Measurements from ENCODE around the gene R3HDM2. TPM values are rescaled to one million over a fixed set of nuclear protein-coding genes. Genes with fewer than 3 reads are reported as not detected.
"Not testable (repeated sequence)": the region's sequence is repeated elsewhere in the genome, so short reads cannot be mapped to it uniquely, and the experiment has no call there.

R3HDM2 gene
- total RNA-seq, 1 donor from 2014 or later, result 19.2 TPM

- no peak overlapping the region for H3K9ac ChIP-seq (ENCODE audit: low read length)
- TF ChIP-seq CTCF (IDR thresholded peaks at IDR 0.05; ENCODE audit: insufficient read depth, low read depth, low read length) (no peak), EZH2 (IDR thresholded peaks at IDR 0.05; ENCODE audit: insufficient read depth, low read length) (no peak)
- no peaks in the 10 kb centered on the region for H3K27me3 ChIP-seq (ENCODE audit: insufficient read depth, low read length)
- no peaks in the 10 kb centered on the region for H4K20me1 ChIP-seq (ENCODE audit: insufficient read depth, low read length)
- no peak overlapping the region for H3K4me3 ChIP-seq (ENCODE audit: insufficient read depth, low read depth, low read length)
- H3K4me1 Mint-ChIP-seq (ENCODE audit: low read depth, unreplicated experiment), result peaks cover 15% of the 10 kb centered on the region
- no peak overlapping the region for H3K27ac Mint-ChIP-seq (ENCODE audit: unreplicated experiment)
- H3K9me3 Mint-ChIP-seq (ENCODE audit: unreplicated experiment), result peaks cover 10% of the 10 kb centered on the region
- H3K36me3 Mint-ChIP-seq (ENCODE audit: low read depth, unreplicated experiment), result no peaks in the 10 kb centered on the region
- H3K27me3 Mint-ChIP-seq (ENCODE audit: low read depth, unreplicated experiment), result peaks cover 4% of the 10 kb centered on the region
- H3K9me3 ChIP-seq (ENCODE audit: insufficient read depth, low read depth, low read length), result no peaks in the 10 kb centered on the region
- no peak overlapping the region for H2AFZ ChIP-seq (ENCODE audit: low read depth, low read length)
- no peak for FAIRE-seq
- no peaks in the 10 kb centered on the region for H3K36me3 ChIP-seq (ENCODE audit: insufficient read depth, low read length)
- no peaks in the 10 kb centered on the region for H3K79me2 ChIP-seq (ENCODE audit: insufficient read depth, low read length)
- DNase-seq (ENCODE audit: low read depth), result no peak
- no peak overlapping the region for H3K4me3 Mint-ChIP-seq (ENCODE audit: unreplicated experiment)
- no peak overlapping the region for H3K4me2 ChIP-seq (ENCODE audit: low read length)
- H3K4me1 ChIP-seq (ENCODE audit: insufficient read depth, low read length), result peaks cover 18% of the 10 kb centered on the region
- no peak overlapping the region for H3K27ac ChIP-seq (ENCODE audit: low read depth, low read length)
Observed at GRCh38 chr12:57448669-57449068, 17.8 kb upstream of the R3HDM2 start.

DNA sequence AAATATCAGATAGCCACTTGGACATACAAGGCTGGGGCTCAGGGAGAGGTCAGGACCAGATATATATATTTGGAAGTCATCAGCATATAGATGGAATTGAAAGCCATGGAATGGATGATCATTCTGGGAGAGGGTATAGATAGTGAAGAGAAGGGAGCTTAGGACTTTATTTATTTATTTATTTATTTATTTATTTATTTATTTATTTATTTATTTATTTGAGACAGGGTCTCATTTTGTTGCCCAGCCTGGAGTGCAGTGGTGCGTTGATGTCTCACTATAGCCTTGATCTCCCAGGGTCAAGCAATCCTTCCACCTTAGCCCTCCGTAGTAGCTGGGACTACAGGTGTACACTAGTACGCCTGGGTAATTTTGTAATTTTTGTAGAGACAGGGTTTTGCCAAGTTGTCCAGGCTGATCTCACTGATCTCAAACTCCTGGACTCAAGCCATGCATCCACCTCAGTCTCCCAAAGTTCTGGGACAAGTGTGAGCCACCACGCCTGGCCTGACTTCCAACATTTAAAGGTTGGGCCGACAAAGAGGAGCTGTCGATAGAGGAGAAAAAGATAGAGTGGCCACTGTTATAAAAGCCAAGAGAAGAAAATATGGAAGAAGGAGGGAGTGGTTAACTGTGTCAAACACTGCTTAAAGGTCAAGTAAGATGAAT lies 15.6 kb upstream of the R3HDM2 start:
- no peaks in the 10 kb centered on the region for H3K36me3 Mint-ChIP-seq (ENCODE audit: low read depth, unreplicated experiment)
- DNase-seq (ENCODE audit: low read depth), result no peak
- TF ChIP-seq CTCF (IDR thresholded peaks at IDR 0.05; ENCODE audit: insufficient read depth, low read depth, low read length), result no peak
- no peak for TF ChIP-seq EZH2 (IDR thresholded peaks at IDR 0.05; ENCODE audit: insufficient read depth, low read length)
- H3K27me3 Mint-ChIP-seq (ENCODE audit: low read depth, unreplicated experiment), result peaks cover 4% of the 10 kb centered on the region
- Histone ChIP-seq H3K4me2 (ENCODE audit: low read length) (no peak overlapping the region), H3K9ac (ENCODE audit: low read length) (no peak overlapping the region), H2AFZ (ENCODE audit: low read depth, low read length) (no peak overlapping the region), H4K20me1 (ENCODE audit: insufficient read depth, low read length) (no peaks in the 10 kb centered on the region), H3K79me2 (ENCODE audit: insufficient read depth, low read length) (no peaks in the 10 kb centered on the region), H3K36me3 (ENCODE audit: insufficient read depth, low read length) (no peaks in the 10 kb centered on the region), H3K4me1 (ENCODE audit: insufficient read depth, low read length) (peaks cover 5% of the 10 kb centered on the region), H3K27me3 (ENCODE audit: insufficient read depth, low read length) (no peaks in the 10 kb centered on the region), H3K9me3 (ENCODE audit: insufficient read depth, low read depth, low read length) (no peaks in the 10 kb centered on the region), H3K4me3 (ENCODE audit: insufficient read depth, low read depth, low read length) (no peak overlapping the region), H3K27ac (ENCODE audit: low read depth, low read length) (no peak overlapping the region)
- H3K9me3 Mint-ChIP-seq (ENCODE audit: unreplicated experiment), result peaks cover 10% of the 10 kb centered on the region
- H3K4me3 Mint-ChIP-seq (ENCODE audit: unreplicated experiment), result no peak overlapping the region
- FAIRE-seq, result no peak
- no peak overlapping the region for H3K27ac Mint-ChIP-seq (ENCODE audit: unreplicated experiment)
- H3K4me1 Mint-ChIP-seq (ENCODE audit: low read depth, unreplicated experiment), result peaks cover 5% of the 10 kb centered on the region

DNA sequence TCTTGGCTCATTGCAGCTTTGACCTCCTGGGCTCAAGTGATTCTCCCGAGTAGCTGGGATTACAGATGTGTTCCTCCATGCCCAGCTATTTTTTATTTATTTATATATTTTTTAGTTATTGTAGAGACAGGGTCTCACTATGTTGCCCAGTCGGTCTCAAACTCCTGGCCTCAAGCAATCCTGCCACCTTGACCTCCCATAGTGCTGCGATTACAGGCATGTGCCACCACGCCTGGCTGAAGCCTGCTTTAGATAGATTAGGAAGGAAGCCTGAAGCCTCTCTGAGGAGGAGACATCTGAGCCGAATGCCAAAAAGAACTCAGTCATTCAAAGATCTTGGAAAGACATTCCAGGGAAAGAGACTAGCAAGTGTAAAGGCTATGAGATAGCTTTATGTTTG lies 13.9 kb upstream of the R3HDM2 start:
- H3K27me3 Mint-ChIP-seq (ENCODE audit: low read depth, unreplicated experiment), result peaks cover 2% of the 10 kb centered on the region
- no peaks in the 10 kb centered on the region for H3K36me3 ChIP-seq (ENCODE audit: insufficient read depth, low read length)
- no peak for FAIRE-seq

GRCh38 chr12:57444337-57444736 lies 13.5 kb upstream of the R3HDM2 start:
- H3K27ac Mint-ChIP-seq (ENCODE audit: unreplicated experiment); H3K4me2 ChIP-seq (ENCODE audit: low read length); H3K36me3 Mint-ChIP-seq (ENCODE audit: low read depth, unreplicated experiment); H3K4me1 ChIP-seq (ENCODE audit: insufficient read depth, low read length); H3K4me3 Mint-ChIP-seq (ENCODE audit: unreplicated experiment); H3K4me1 Mint-ChIP-seq (ENCODE audit: low read depth, unreplicated experiment); H3K9me3 ChIP-seq (ENCODE audit: insufficient read depth, low read depth, low read length); H4K20me1 ChIP-seq (ENCODE audit: insufficient read depth, low read length); H3K27me3 Mint-ChIP-seq (ENCODE audit: low read depth, unreplicated experiment); H3K79me2 ChIP-seq (ENCODE audit: insufficient read depth, low read length); H3K27ac ChIP-seq (ENCODE audit: low read depth, low read length); H3K9me3 Mint-ChIP-seq (ENCODE audit: unreplicated experiment); H3K27me3 ChIP-seq (ENCODE audit: insufficient read depth, low read length); H3K4me3 ChIP-seq (ENCODE audit: insufficient read depth, low read depth, low read length); FAIRE-seq; DNase-seq (ENCODE audit: low read depth); H2AFZ ChIP-seq (ENCODE audit: low read depth, low read length); H3K9ac ChIP-seq (ENCODE audit: low read length); H3K36me3 ChIP-seq (ENCODE audit: insufficient read depth, low read length): not testable (repeated sequence)

More for the DNA sequence above, 13.9 kb upstream of the R3HDM2 start:
- no peak overlapping the region for H3K4me3 Mint-ChIP-seq (ENCODE audit: unreplicated experiment)
- H3K79me2 ChIP-seq (ENCODE audit: insufficient read depth, low read length), result no peaks in the 10 kb centered on the region
- H3K9me3 ChIP-seq (ENCODE audit: insufficient read depth, low read depth, low read length), result no peaks in the 10 kb centered on the region
- no peaks in the 10 kb centered on the region for H3K27me3 ChIP-seq (ENCODE audit: insufficient read depth, low read length)
- DNase-seq (ENCODE audit: low read depth), result no peak
- no peaks in the 10 kb centered on the region for H3K4me1 ChIP-seq (ENCODE audit: insufficient read depth, low read length)
- no peaks in the 10 kb centered on the region for H3K36me3 Mint-ChIP-seq (ENCODE audit: low read depth, unreplicated experiment)
- H3K27ac Mint-ChIP-seq (ENCODE audit: unreplicated experiment), result no peak overlapping the region
- H3K9me3 Mint-ChIP-seq (ENCODE audit: unreplicated experiment), result peaks cover 1% of the 10 kb centered on the region
- H4K20me1 ChIP-seq (ENCODE audit: insufficient read depth, low read length), result no peaks in the 10 kb centered on the region
- no peak overlapping the region for H2AFZ ChIP-seq (ENCODE audit: low read depth, low read length)
- no peak overlapping the region for H3K4me2 ChIP-seq (ENCODE audit: low read length)
- no peak overlapping the region for H3K27ac ChIP-seq (ENCODE audit: low read depth, low read length)
- no peak for TF ChIP-seq CTCF (IDR thresholded peaks at IDR 0.05; ENCODE audit: insufficient read depth, low read depth, low read length)
- TF ChIP-seq EZH2 (IDR thresholded peaks at IDR 0.05; ENCODE audit: insufficient read depth, low read length), result no peak
- no peak overlapping the region for H3K9ac ChIP-seq (ENCODE audit: low read length)
- no peak overlapping the region for H3K4me3 ChIP-seq (ENCODE audit: insufficient read depth, low read depth, low read length)
- no peaks in the 10 kb centered on the region for H3K4me1 Mint-ChIP-seq (ENCODE audit: low read depth, unreplicated experiment)

Data from astrocyte (in vitro differentiated cells and primary cell).